ENCODE measurements around the gene RABL3. TPM values are rescaled to one million over a fixed set of nuclear protein-coding genes. Genes with fewer than 3 reads are reported as not detected.
"Not testable (repeated sequence)": the region's sequence is repeated elsewhere in the genome, so short reads cannot be mapped to it uniquely, and the experiment has no call there.

The RABL3 gene
- total and polyA plus RNA-seq, 2 donors: 8.5 to 14.8 TPM

DNA sequence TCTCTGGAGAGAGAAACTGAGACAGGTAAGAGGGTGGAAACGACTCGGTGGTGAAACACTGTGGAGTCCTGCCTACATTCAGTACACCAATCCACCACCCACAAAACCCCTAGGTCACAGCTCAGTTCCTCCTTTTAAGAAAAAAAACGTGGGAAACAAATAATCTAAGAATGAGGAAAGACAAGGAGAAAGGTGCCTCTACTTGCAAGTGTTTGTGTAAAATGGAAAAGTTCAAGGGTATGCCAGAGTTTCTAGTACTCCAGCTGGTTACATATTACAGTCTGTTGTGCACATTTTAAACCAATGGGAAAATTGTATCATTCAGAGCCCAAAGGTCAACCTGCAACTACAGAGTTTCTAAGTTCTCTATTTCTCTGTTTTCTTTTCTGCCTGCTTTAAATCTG is 92.5 kb downstream of the RABL3 start:
- H3K9me3 ChIP-seq (ENCODE audit: control insufficient read depth in 2 of 2, insufficient read depth in 1 of 2, low read length in 1 of 2): no peaks in the 10 kb centered on the region
- no peaks in the 10 kb centered on the region for H3K4me1 ChIP-seq (ENCODE audit: control insufficient read depth in 2 of 2, insufficient read depth in 2 of 2, low read length in 2 of 2)
- 70% methylated on average over 3 of the region's 3 CpGs for WGBS
- no peak for DNase-seq (ENCODE audit: low read depth in 6 of 9, low spot score in 9 of 9)
- no peak overlapping the region for H3K27ac ChIP-seq (ENCODE audit: low read depth in 1 of 2, low read length in 1 of 2)
- H3K27me3 ChIP-seq (ENCODE audit: control insufficient read depth in 2 of 2, insufficient read depth in 1 of 2, low read length in 1 of 2): no peaks in the 10 kb centered on the region
- no peaks in the 10 kb centered on the region for H3K36me3 ChIP-seq (ENCODE audit: control insufficient read depth in 2 of 2, insufficient read depth in 2 of 2, low read length in 1 of 2)
- H3K4me3 ChIP-seq (ENCODE audit: low read length in 2 of 2): no peak overlapping the region

DNA sequence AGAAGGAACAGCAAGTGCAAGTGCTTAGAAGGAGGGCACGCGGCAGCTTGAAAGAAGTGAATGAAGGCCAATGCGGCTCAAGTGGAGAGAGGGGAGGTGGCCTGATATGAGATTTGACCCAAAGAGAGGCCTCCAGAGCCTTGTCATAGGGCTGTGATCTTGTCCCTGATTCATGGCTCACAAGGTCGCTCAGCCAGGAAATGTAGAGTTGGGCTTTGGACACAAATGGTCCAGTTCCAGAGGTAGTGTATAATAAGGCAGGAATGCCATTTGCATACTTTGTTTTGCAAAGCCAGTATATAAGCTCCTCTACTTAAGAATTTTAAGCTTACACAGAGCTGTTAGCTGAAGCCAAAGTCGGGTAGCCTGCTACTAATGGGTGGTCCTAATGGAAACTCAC is 94.0 kb downstream of the RABL3 start:
- Histone ChIP-seq H3K4me3 (ENCODE audit: low read length in 2 of 2) (no peak overlapping the region), H3K36me3 (ENCODE audit: control insufficient read depth in 2 of 2, insufficient read depth in 2 of 2, low read length in 1 of 2) (no peaks in the 10 kb centered on the region), H3K9me3 (ENCODE audit: control insufficient read depth in 2 of 2, insufficient read depth in 1 of 2, low read length in 1 of 2) (no peaks in the 10 kb centered on the region), H3K27ac (ENCODE audit: low read depth in 1 of 2, low read length in 1 of 2) (no peak overlapping the region), H3K27me3 (ENCODE audit: control insufficient read depth in 2 of 2, insufficient read depth in 1 of 2, low read length in 1 of 2) (no peaks in the 10 kb centered on the region), H3K4me1 (ENCODE audit: control insufficient read depth in 2 of 2, insufficient read depth in 2 of 2, low read length in 2 of 2) (no peaks in the 10 kb centered on the region)
- 95% methylated on average over 5 of the region's 5 CpGs for WGBS
- no peak for DNase-seq (ENCODE audit: low read depth in 6 of 9, low spot score in 9 of 9)

DNA sequence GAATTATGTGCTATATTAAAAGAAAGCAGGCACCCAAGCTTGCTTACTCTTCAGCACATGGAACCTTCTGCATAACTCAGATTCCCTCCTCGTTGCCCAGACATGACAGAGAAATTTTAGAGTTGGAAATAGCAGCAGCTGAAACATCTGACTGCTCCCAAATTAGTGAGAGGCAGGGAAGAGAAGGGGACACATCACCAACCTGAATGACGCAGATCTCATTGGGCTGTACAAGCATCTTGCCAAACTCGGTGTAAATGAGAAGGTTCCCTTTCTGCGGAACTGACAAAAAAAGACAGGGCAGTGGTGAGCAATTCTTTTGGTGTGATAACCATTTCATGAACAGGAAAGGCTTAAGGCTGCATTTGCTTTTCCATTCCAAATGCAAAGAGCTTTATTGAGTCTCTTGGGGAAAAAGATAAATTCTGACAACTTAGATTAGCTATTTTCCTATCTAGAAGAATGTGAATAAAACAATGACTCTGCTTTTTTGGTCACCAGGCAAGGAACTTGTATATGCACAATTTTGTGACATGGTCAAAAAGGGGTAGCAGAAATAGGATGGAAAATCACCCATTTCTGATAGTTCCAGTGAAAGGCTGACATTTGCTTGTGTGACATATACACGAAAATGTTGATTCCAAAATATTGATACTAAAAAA is 95.4 kb downstream of the RABL3 start:
- Histone ChIP-seq H3K4me1 (ENCODE audit: control insufficient read depth in 2 of 2, insufficient read depth in 2 of 2, low read length in 2 of 2) (no peaks in the 10 kb centered on the region), H3K9me3 (ENCODE audit: control insufficient read depth in 2 of 2, insufficient read depth in 1 of 2, low read length in 1 of 2) (no peaks in the 10 kb centered on the region), H3K27me3 (ENCODE audit: control insufficient read depth in 2 of 2, insufficient read depth in 1 of 2, low read length in 1 of 2) (no peaks in the 10 kb centered on the region), H3K36me3 (ENCODE audit: control insufficient read depth in 2 of 2, insufficient read depth in 2 of 2, low read length in 1 of 2) (no peaks in the 10 kb centered on the region), H3K4me3 (ENCODE audit: low read length in 2 of 2) (no peak overlapping the region), H3K27ac (ENCODE audit: low read depth in 1 of 2, low read length in 1 of 2) (no peak overlapping the region)
- 90% methylated on average over 5 of the region's 5 CpGs for WGBS
- no peak for DNase-seq (ENCODE audit: low read depth in 6 of 9, low spot score in 9 of 9)

DNA sequence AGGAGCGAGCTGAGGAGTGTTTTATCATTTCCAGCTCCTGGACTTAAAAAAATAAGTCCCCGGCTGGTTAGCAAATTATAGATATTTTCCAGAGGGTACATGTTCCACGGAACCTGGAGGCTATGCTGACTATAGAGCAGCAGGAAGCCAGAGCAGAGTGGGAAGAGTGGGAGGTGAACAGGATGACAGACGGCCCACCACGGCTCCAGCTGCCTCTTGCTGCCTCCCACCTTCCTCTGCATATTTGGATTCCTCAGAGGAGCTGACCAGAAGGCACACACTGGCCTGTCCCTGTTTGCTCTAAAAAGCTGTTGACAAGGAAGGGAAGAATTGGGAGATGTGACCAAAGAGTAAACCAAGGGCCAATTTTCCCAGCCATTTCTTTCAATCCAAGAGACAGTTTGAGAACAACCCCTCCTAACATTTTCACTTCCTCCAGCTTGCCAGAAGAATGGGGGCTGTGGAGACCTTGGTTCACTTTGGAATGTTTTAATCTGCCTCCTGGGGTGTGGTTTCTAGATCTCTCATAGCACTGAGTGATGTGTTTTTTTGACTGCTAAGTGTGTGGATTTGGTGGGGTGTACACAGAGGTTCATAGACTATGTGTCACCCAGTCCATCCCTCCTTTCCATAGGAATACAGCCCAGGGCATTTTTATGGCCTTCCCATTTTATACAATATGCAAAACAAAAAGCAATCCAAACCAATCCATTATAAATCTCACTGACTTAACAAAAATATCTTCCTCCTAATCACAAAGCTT is 97.1 kb downstream of the RABL3 start:
- WGBS: 78% methylated on average over 5 of the region's 5 CpGs
- H3K4me3 ChIP-seq (ENCODE audit: low read length in 2 of 2): no peak overlapping the region
- DNase-seq (ENCODE audit: low read depth in 6 of 9, low spot score in 9 of 9): no peak
- H3K27ac ChIP-seq (ENCODE audit: low read depth in 1 of 2, low read length in 1 of 2): no peak overlapping the region
- no peaks in the 10 kb centered on the region for H3K36me3 ChIP-seq (ENCODE audit: control insufficient read depth in 2 of 2, insufficient read depth in 2 of 2, low read length in 1 of 2)
- no peaks in the 10 kb centered on the region for H3K27me3 ChIP-seq (ENCODE audit: control insufficient read depth in 2 of 2, insufficient read depth in 1 of 2, low read length in 1 of 2)
- no peaks in the 10 kb centered on the region for H3K4me1 ChIP-seq (ENCODE audit: control insufficient read depth in 2 of 2, insufficient read depth in 2 of 2, low read length in 2 of 2)
- no peaks in the 10 kb centered on the region for H3K9me3 ChIP-seq (ENCODE audit: control insufficient read depth in 2 of 2, insufficient read depth in 1 of 2, low read length in 1 of 2)

DNA sequence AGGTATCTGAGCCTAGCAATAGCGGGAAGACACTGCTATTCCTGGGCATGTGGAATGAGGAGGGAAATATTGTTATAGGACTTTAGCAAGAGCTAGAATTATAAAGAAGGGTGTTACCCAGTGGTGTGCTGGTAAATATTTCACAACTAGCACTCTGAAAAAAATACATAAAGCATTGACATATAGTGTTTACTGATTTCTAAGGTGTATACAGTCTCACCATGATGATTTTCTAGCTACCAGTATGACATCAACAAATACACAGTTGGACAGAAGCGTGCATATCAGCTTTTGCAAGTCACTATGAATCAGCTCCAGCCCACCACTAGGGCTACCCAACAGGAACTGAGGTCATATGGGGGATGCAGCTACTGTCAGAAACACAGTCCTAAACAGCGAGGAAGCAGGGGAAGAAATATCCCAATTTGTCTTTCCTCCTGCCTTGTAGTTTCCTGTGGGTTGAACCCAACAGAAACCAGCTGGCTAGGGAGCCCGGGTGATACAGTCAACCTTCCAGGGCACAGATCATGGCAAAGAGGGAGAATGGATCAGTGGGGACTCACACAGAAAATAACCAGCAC is 99.9 kb downstream of the RABL3 start:
- no peak overlapping the region for H3K27ac ChIP-seq (ENCODE audit: low read depth in 1 of 2, low read length in 1 of 2)
- 30% methylated on average over 4 of the region's 4 CpGs for WGBS

DNA sequence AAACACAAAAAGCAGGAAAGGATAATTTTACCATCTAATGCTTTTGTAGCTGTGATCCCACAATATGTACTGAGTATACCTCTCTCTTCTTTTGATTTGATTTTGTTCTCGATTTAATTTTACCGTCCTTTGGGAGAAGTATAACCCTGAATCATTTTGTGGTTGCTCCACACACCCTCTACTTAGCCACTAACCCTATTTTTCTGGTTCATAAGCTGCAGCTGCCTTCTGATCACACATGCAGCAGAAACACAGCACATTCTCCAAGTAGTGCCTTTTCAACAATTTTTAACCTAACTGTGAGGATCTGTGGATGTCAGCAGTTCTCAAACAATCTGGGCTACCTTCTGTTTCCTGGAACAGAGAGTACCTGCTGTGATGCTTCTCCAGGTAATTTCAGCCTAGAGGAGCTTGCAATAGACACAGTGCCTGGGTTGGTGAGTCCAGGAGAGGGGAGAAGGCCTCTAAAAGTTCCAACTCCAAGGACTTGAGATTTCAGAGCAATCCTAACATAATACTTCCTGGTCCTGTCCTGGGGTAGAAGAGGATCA is 100.5 kb downstream of the RABL3 start:
- H3K9me3 ChIP-seq (ENCODE audit: control insufficient read depth in 2 of 2, insufficient read depth in 1 of 2, low read length in 1 of 2): no peaks in the 10 kb centered on the region
- no peak overlapping the region for H3K27ac ChIP-seq (ENCODE audit: low read depth in 1 of 2, low read length in 1 of 2)
- no peaks in the 10 kb centered on the region for H3K36me3 ChIP-seq (ENCODE audit: control insufficient read depth in 2 of 2, insufficient read depth in 2 of 2, low read length in 1 of 2)
- 91% methylated on average over 2 of the region's 2 CpGs for WGBS
- no peak for DNase-seq (ENCODE audit: low read depth in 6 of 9, low spot score in 9 of 9)
- no peak overlapping the region for H3K4me3 ChIP-seq (ENCODE audit: low read length in 2 of 2)
- H3K27me3 ChIP-seq (ENCODE audit: control insufficient read depth in 2 of 2, insufficient read depth in 1 of 2, low read length in 1 of 2): no peaks in the 10 kb centered on the region
- no peaks in the 10 kb centered on the region for H3K4me1 ChIP-seq (ENCODE audit: control insufficient read depth in 2 of 2, insufficient read depth in 2 of 2, low read length in 2 of 2)

More for the DNA sequence above, 99.9 kb downstream of the RABL3 start:
- H3K4me1 ChIP-seq (ENCODE audit: control insufficient read depth in 2 of 2, insufficient read depth in 2 of 2, low read length in 2 of 2): no peaks in the 10 kb centered on the region
- no peaks in the 10 kb centered on the region for H3K36me3 ChIP-seq (ENCODE audit: control insufficient read depth in 2 of 2, insufficient read depth in 2 of 2, low read length in 1 of 2)
- no peak overlapping the region for H3K4me3 ChIP-seq (ENCODE audit: low read length in 2 of 2)
- H3K27me3 ChIP-seq (ENCODE audit: control insufficient read depth in 2 of 2, insufficient read depth in 1 of 2, low read length in 1 of 2): no peaks in the 10 kb centered on the region
- DNase-seq (ENCODE audit: low read depth in 6 of 9, low spot score in 9 of 9): no peak
- no peaks in the 10 kb centered on the region for H3K9me3 ChIP-seq (ENCODE audit: control insufficient read depth in 2 of 2, insufficient read depth in 1 of 2, low read length in 1 of 2)

DNA sequence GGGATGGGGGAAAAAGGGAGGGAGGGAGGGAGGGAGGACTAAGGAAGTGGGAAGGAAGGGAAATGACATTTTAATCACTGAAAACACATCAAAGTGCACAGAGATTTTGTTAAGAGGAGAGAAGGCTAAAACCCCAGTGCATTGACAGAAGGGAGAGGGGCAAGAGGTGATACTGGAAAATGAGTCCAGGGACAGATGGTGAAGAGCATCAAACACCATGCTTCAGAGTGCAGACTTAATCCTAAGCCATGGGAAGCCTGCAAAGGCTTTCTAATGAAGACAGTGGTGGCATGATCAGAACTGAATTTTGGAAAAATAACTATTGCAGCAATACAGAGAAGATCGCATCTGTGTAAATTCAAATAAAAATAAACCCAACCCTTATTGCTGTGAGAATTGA is 102.1 kb downstream of the RABL3 start:
- H3K36me3 ChIP-seq (ENCODE audit: control insufficient read depth in 2 of 2, insufficient read depth in 2 of 2, low read length in 1 of 2): no peaks in the 10 kb centered on the region
- H3K27ac ChIP-seq (ENCODE audit: low read depth in 1 of 2, low read length in 1 of 2): no peak overlapping the region
- no peaks in the 10 kb centered on the region for H3K27me3 ChIP-seq (ENCODE audit: control insufficient read depth in 2 of 2, insufficient read depth in 1 of 2, low read length in 1 of 2)
- H3K9me3 ChIP-seq (ENCODE audit: control insufficient read depth in 2 of 2, insufficient read depth in 1 of 2, low read length in 1 of 2): no peaks in the 10 kb centered on the region
- no peak for DNase-seq (ENCODE audit: low read depth in 6 of 9, low spot score in 9 of 9)
- no peaks in the 10 kb centered on the region for H3K4me1 ChIP-seq (ENCODE audit: control insufficient read depth in 2 of 2, insufficient read depth in 2 of 2, low read length in 2 of 2)
- 99% methylated on average over 1 of the region's 1 CpG for WGBS
- no peak overlapping the region for H3K4me3 ChIP-seq (ENCODE audit: low read length in 2 of 2)

DNA sequence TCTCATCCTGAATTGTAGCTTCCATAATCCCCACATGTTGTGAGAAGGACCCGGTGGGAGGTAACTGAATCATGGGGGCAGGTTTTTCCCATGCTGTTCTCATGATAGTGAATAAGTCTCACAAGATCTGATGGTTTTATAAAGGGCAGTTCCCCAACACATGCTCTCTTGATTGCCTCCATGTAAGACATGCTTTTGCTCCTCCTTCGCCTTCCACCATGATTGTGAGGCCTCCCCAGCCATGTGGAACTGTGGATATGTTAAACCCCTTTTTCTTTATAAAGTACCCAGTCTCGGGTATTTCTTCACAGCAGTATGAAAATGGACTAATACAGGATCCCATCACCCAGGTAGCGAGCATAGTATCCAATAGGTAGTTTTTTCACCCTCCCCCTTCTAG is 103.5 kb downstream of the RABL3 start:
- H3K4me1 ChIP-seq (ENCODE audit: control insufficient read depth in 2 of 2, insufficient read depth in 2 of 2, low read length in 2 of 2); H3K36me3 ChIP-seq (ENCODE audit: control insufficient read depth in 2 of 2, insufficient read depth in 2 of 2, low read length in 1 of 2); H3K9me3 ChIP-seq (ENCODE audit: control insufficient read depth in 2 of 2, insufficient read depth in 1 of 2, low read length in 1 of 2); H3K27me3 ChIP-seq (ENCODE audit: control insufficient read depth in 2 of 2, insufficient read depth in 1 of 2, low read length in 1 of 2); H3K27ac ChIP-seq (ENCODE audit: low read depth in 1 of 2, low read length in 1 of 2); DNase-seq (ENCODE audit: low read depth in 6 of 9, low spot score in 9 of 9); H3K4me3 ChIP-seq (ENCODE audit: low read length in 2 of 2): not testable (repeated sequence)
- 94% methylated on average over 4 of the region's 4 CpGs for WGBS

DNA sequence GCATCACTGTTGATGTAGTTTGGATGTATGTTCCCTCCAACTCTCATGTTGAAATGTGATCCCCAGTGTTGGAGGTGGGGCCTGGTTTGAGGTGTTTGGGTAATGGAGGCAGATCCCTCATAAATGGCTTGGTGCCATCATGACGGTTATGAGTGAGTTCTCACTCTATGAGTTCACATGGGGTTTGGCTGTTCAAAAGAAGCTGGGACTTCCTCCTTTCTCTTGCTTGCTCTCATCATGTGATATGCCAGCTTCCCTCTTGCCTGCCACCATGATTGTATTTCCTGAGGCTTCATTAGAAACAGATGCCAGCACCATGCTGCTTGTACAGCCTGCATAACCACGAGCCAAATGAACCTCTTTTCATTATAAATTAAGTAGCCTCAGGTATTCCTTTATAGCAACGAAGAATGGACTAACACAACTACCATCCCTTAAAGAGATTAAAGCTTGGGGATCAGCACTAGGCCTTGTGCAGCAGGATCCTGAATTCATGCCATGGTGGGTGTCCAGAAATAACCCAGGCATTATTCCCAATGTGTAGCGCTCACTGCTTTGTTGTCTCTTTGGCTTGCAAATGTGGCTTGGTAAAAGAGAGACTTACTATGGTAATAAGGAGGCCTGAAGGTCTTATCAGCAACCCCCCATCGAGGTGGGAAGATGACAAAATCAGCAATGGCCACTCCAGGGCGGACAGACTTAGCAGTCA is 104.3 kb downstream of the RABL3 start:
- no peaks in the 10 kb centered on the region for H3K27me3 ChIP-seq (ENCODE audit: control insufficient read depth in 2 of 2, insufficient read depth in 1 of 2, low read length in 1 of 2)
- no peak overlapping the region for H3K27ac ChIP-seq (ENCODE audit: low read depth in 1 of 2, low read length in 1 of 2)
- H3K4me1 ChIP-seq (ENCODE audit: control insufficient read depth in 2 of 2, insufficient read depth in 2 of 2, low read length in 2 of 2): no peaks in the 10 kb centered on the region
- H3K9me3 ChIP-seq (ENCODE audit: control insufficient read depth in 2 of 2, insufficient read depth in 1 of 2, low read length in 1 of 2): no peaks in the 10 kb centered on the region
- no peaks in the 10 kb centered on the region for H3K36me3 ChIP-seq (ENCODE audit: control insufficient read depth in 2 of 2, insufficient read depth in 2 of 2, low read length in 1 of 2)
- WGBS: 88% methylated on average over 6 of the region's 6 CpGs
- no peak for DNase-seq (ENCODE audit: low read depth in 6 of 9, low spot score in 9 of 9)
- no peak overlapping the region for H3K4me3 ChIP-seq (ENCODE audit: low read length in 2 of 2)

Measured in thymus (tissue), 11 donors.